ENCODE data around the gene ZFYVE9.
"Not testable (repeated sequence)": the region's sequence is repeated elsewhere in the genome, so short reads cannot be mapped to it uniquely, and the experiment has no call there.

ZFYVE9 gene

GRCh38 chr1:52145137-52145536, 3.2 kb downstream of the ZFYVE9 start:
- TF ChIP-seq EZH2phosphoT487 (IDR thresholded peaks at IDR 0.05; ENCODE audit: low read length) (no peak), CTCF (IDR thresholded peaks at IDR 0.05; ENCODE audit: low read length) (no peak), EZH2 (optimal IDR thresholded peaks at IDR 0.05; ENCODE audit: low read depth, low read length) (no peak)
- Histone ChIP-seq H4K20me1 (ENCODE audit: insufficient read depth, low read length) (no peaks in the 10 kb centered on the region), H3K4me2 (ENCODE audit: low read depth, low read length) (no peak overlapping the region), H3K4me3 (ENCODE audit: low read length) (no peak overlapping the region), H3K36me3 (replicated peaks; ENCODE audit: insufficient read depth, low read length) (no peaks in the 10 kb centered on the region), H3K9me3 (replicated peaks; ENCODE audit: insufficient read depth, low read length) (no peaks in the 10 kb centered on the region), H3K27ac (ENCODE audit: low read length) (no peak overlapping the region), H3K27me3 (replicated peaks; ENCODE audit: insufficient read depth, low read length) (0 out of 2 replicates have a peak, but pooled peaks cover 5% of the 10 kb centered on the region), H2AFZ (ENCODE audit: low read length) (no peak overlapping the region), H3K79me2 (ENCODE audit: low read length) (peaks cover 13% of the 10 kb centered on the region; the same call in 1 of the 2 replicates), H3F3A (ENCODE audit: insufficient read depth, low read length) (no peaks in the 10 kb centered on the region), H3K9ac (ENCODE audit: low read length) (no peak overlapping the region), H3K9me2 (replicated peaks; ENCODE audit: insufficient read depth, low read length) (no peaks in the 10 kb centered on the region), H3K4me1 (ENCODE audit: low read length) (peaks cover 12% of the 10 kb centered on the region)
- no peak for DNase-seq

GRCh38 chr1:52150445-52150844, 8.6 kb downstream of the ZFYVE9 start:
- not testable (repeated sequence) for H3K9me2 ChIP-seq (replicated peaks; ENCODE audit: insufficient read depth, low read length); H3K9me3 ChIP-seq (replicated peaks; ENCODE audit: insufficient read depth, low read length); H3K9ac ChIP-seq (ENCODE audit: low read length); H3K79me2 ChIP-seq (ENCODE audit: low read length); H4K20me1 ChIP-seq (ENCODE audit: insufficient read depth, low read length); H3K4me1 ChIP-seq (ENCODE audit: low read length); H3F3A ChIP-seq (ENCODE audit: insufficient read depth, low read length); H2AFZ ChIP-seq (ENCODE audit: low read length); H3K27me3 ChIP-seq (replicated peaks; ENCODE audit: insufficient read depth, low read length); H3K27ac ChIP-seq (ENCODE audit: low read length); H3K36me3 ChIP-seq (replicated peaks; ENCODE audit: insufficient read depth, low read length); DNase-seq; H3K4me2 ChIP-seq (ENCODE audit: low read depth, low read length); H3K4me3 ChIP-seq (ENCODE audit: low read length)

- Histone ChIP-seq H3K4me1 (ENCODE audit: low read length) (no peaks in the 10 kb centered on the region), H3K4me3 (ENCODE audit: low read length) (no peak overlapping the region), H3K4me2 (ENCODE audit: low read depth, low read length) (no peak overlapping the region), H3K27ac (ENCODE audit: low read length) (no peak overlapping the region), H3K9ac (ENCODE audit: low read length) (no peak overlapping the region), H3F3A (ENCODE audit: insufficient read depth, low read length) (no peaks in the 10 kb centered on the region), H3K9me3 (replicated peaks; ENCODE audit: insufficient read depth, low read length) (no peaks in the 10 kb centered on the region), H3K36me3 (replicated peaks; ENCODE audit: insufficient read depth, low read length) (no peaks in the 10 kb centered on the region), H3K79me2 (ENCODE audit: low read length) (peaks cover 3% of the 10 kb centered on the region), H3K9me2 (replicated peaks; ENCODE audit: insufficient read depth, low read length) (no peaks in the 10 kb centered on the region), H4K20me1 (ENCODE audit: insufficient read depth, low read length) (no peaks in the 10 kb centered on the region), H2AFZ (ENCODE audit: low read length) (no peak overlapping the region), H3K27me3 (replicated peaks; ENCODE audit: insufficient read depth, low read length) (no peaks in the 10 kb centered on the region)
- DNase-seq: no peak
- no peak for TF ChIP-seq EZH2phosphoT487 (IDR thresholded peaks at IDR 0.05; ENCODE audit: low read length)
These were observed 9.1 kb downstream of the ZFYVE9 start for GRCh38 chr1:52150946-52151345.

- TF ChIP-seq EZH2 (optimal IDR thresholded peaks at IDR 0.05; ENCODE audit: low read depth, low read length) (no peak), CTCF (IDR thresholded peaks at IDR 0.05; ENCODE audit: low read length) (no peak), EZH2phosphoT487 (IDR thresholded peaks at IDR 0.05; ENCODE audit: low read length) (no peak)
- Histone ChIP-seq H3K4me2 (ENCODE audit: low read depth, low read length) (no peak overlapping the region), H4K20me1 (ENCODE audit: insufficient read depth, low read length) (no peaks in the 10 kb centered on the region), H3K27ac (ENCODE audit: low read length) (no peak overlapping the region), H3K9ac (ENCODE audit: low read length) (no peak overlapping the region), H2AFZ (ENCODE audit: low read length) (no peak overlapping the region), H3K4me1 (ENCODE audit: low read length) (no peaks in the 10 kb centered on the region), H3K79me2 (ENCODE audit: low read length) (peaks cover 3% of the 10 kb centered on the region), H3K27me3 (replicated peaks; ENCODE audit: insufficient read depth, low read length) (no peaks in the 10 kb centered on the region), H3K4me3 (ENCODE audit: low read length) (no peak overlapping the region), H3K9me3 (replicated peaks; ENCODE audit: insufficient read depth, low read length) (no peaks in the 10 kb centered on the region), H3F3A (ENCODE audit: insufficient read depth, low read length) (no peaks in the 10 kb centered on the region), H3K9me2 (replicated peaks; ENCODE audit: insufficient read depth, low read length) (no peaks in the 10 kb centered on the region), H3K36me3 (replicated peaks; ENCODE audit: insufficient read depth, low read length) (no peaks in the 10 kb centered on the region)
- no peak for DNase-seq
These were observed 10.7 kb downstream of the ZFYVE9 start for GRCh38 chr1:52152572-52152971.

All from MM.1S (cell line).